ENCODE data around the gene DNAAF3. TPM values are rescaled to one million over a fixed set of nuclear protein-coding genes. Genes with fewer than 3 reads are reported as not detected.

Gene DNAAF3
- polyA plus RNA-seq, 1 of the 3 experiments (the other 2 are of a cell fraction), result 2.4 TPM

DNA sequence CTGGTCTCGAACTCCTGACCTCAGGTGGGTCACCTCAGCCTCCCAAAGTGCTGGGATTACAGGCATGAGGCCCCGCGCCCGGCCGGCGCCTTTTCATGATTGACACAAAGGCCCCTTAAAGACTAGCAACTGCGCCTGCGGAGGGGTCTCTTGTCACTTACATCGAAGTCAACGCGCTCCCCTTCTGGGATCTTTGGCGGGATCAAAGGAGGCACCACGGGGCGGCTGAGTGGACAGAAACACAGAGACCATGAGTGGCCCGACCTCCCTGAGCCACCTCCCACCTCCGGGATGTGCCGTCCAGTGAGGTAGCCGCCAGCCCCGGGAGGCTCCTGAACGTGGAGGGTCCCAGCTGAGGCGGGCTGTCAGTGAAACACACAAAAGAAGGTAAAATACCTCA, 24.7 kb downstream of the DNAAF3 start:
- ChIA-PET CTCF (interaction anchor here (0.6 to 9.7 kb wide), 60 partner anchors 9 to 495 kb away, joined by 3 to 116 read pairs (median 4); partner anchors contain the start of genes BRSK1, DNAAF3, GARIN5B and HSPBP1), POLR2A (interaction anchor here (0.7 to 1.0 kb wide), 2 partner anchors 266 to 353 kb away, joined by 3 to 4 read pairs; partner anchors contain the start of gene UBE2S)
- Histone ChIP-seq H2AFZ (ENCODE audit: low read depth) (0 out of 2 replicates have a peak overlapping the region, but pooled peaks have one; percentile 57), H3K27ac (ENCODE audit: low read depth in 2 of 2, low read length in 1 of 2) (no peak overlapping the region), H4K20me1 (ENCODE audit: insufficient read depth) (no peaks in the 10 kb centered on the region), H3K4me2 (peak overlapping the region; percentile 75), H3K9ac (no peak overlapping the region), H3F3A (replicated peaks; ENCODE audit: insufficient read depth) (no peaks in the 10 kb centered on the region), H3K79me2 (ENCODE audit: insufficient read depth) (no peaks in the 10 kb centered on the region), H3K4me3 (ENCODE audit: low read depth in 2 of 2, low read length in 1 of 2) (0 out of 4 replicates have a peak overlapping the region, but pooled peaks of 1 of the 2 experiments have one; percentile 60), H3K36me3 (replicated peaks in 1 of 2; ENCODE audit: control insufficient read depth in 1 of 2, insufficient read depth in 2 of 2, low read length in 1 of 2) (no peaks in the 10 kb centered on the region), H3K9me2 (no peaks in the 10 kb centered on the region), H3K4me1 (ENCODE audit: control insufficient read depth in 1 of 2, insufficient read depth in 2 of 2, low read depth in 1 of 2, low read length in 1 of 2) (peaks cover 0 to 4% of the 10 kb centered on the region in 2 experiments; a peak in 1 of 4 replicates), H3K27me3 (ENCODE audit: insufficient read depth) (peaks cover 7% of the 10 kb centered on the region; the same call in 1 of the 2 replicates), H3K9me3 (no peaks in the 10 kb centered on the region)
- DNase-seq, result peak; percentile 35
- TF ChIP-seq, protein P1, sequence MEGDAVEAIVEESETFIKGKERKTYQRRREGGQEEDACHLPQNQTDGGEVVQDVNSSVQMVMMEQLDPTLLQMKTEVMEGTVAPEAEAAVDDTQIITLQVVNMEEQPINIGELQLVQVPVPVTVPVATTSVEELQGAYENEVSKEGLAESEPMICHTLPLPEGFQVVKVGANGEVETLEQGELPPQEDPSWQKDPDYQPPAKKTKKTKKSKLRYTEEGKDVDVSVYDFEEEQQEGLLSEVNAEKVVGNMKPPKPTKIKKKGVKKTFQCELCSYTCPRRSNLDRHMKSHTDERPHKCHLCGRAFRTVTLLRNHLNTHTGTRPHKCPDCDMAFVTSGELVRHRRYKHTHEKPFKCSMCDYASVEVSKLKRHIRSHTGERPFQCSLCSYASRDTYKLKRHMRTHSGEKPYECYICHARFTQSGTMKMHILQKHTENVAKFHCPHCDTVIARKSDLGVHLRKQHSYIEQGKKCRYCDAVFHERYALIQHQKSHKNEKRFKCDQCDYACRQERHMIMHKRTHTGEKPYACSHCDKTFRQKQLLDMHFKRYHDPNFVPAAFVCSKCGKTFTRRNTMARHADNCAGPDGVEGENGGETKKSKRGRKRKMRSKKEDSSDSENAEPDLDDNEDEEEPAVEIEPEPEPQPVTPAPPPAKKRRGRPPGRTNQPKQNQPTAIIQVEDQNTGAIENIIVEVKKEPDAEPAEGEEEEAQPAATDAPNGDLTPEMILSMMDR (IDR thresholded peaks at IDR 0.05), result no peak
- 31% methylated on average over 15 of the region's 21 CpGs for WGBS (ENCODE audit: low lambda C conversion rate)

DNA sequence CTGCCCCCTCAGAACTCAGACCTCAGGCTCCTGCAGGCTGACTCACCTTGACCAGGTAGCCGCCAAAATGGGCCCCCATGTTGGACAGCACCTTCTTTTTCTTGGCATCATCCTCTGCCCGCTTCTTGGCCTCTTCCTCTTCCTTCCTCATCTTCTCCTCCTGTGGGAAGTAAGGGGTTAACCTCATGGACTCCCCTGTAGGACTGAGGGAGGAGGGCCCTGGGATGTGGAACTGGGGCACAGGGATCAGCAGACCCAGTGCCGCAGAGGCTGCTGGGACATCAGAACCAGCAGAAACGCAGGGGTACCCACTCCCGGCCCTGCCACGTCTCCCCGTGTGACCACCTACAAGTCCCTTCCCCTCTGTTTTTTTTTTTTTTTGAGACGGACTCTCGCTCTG, 28.5 kb downstream of the DNAAF3 start:
- CTCF ChIA-PET, result no interaction called here
- no peaks in the 10 kb centered on the region for H4K20me1 ChIP-seq (ENCODE audit: insufficient read depth)
- H3K4me2 ChIP-seq, result no peak overlapping the region
- POLR2A ChIA-PET, result no interaction called here
- no peak overlapping the region for H2AFZ ChIP-seq (ENCODE audit: low read depth)
- no peak overlapping the region for H3K9ac ChIP-seq
- no peaks in the 10 kb centered on the region for H3K36me3 ChIP-seq (replicated peaks in 1 of 2; ENCODE audit: control insufficient read depth in 1 of 2, insufficient read depth in 2 of 2, low read length in 1 of 2)
- H3K9me2 ChIP-seq, result no peaks in the 10 kb centered on the region
- DNase-seq, result no peak
- H3K9me3 ChIP-seq, result no peaks in the 10 kb centered on the region
- H3F3A ChIP-seq (replicated peaks; ENCODE audit: insufficient read depth), result peaks cover 4% of the 10 kb centered on the region
- peaks cover 0 to 4% of the 10 kb centered on the region in 2 experiments; a peak in 1 of 4 replicates for H3K4me1 ChIP-seq (ENCODE audit: control insufficient read depth in 1 of 2, insufficient read depth in 2 of 2, low read depth in 1 of 2, low read length in 1 of 2)
- no peak overlapping the region for H3K27ac ChIP-seq (ENCODE audit: low read depth in 2 of 2, low read length in 1 of 2)
- H3K27me3 ChIP-seq (ENCODE audit: insufficient read depth), result peaks cover 9% of the 10 kb centered on the region; the same call in 1 of the 2 replicates
- WGBS (ENCODE audit: low lambda C conversion rate), result 72% methylated on average over 9 of the region's 9 CpGs
- H3K4me3 ChIP-seq (ENCODE audit: low read depth in 2 of 2, low read length in 1 of 2), result no peak overlapping the region
- H3K79me2 ChIP-seq (ENCODE audit: insufficient read depth), result no peaks in the 10 kb centered on the region
- TF ChIP-seq EZH2phosphoT487 (IDR thresholded peaks at IDR 0.05; ENCODE audit: borderline replicate concordance, low read depth) (no peak), MEF2A (IDR thresholded peaks at IDR 0.05; ENCODE audit: borderline replicate concordance, low read depth) (no peak), TCF12 (IDR thresholded peaks at IDR 0.05) (no peak), GATA2 (CRISPR knock-in tag; IDR thresholded peaks at IDR 0.05) (no peak), GABPA (IDR thresholded peaks at IDR 0.05; ENCODE audit: low read depth) (no peak), RCOR1 (IDR thresholded peaks at IDR 0.05; ENCODE audit: low read length) (no peak), RXRA (IDR thresholded peaks at IDR 0.05; ENCODE audit: borderline replicate concordance, low read depth) (no peak), FOXJ3 (CRISPR knock-in tag; IDR thresholded peaks at IDR 0.05) (no peak), POLR2AphosphoS5 (IDR thresholded peaks at IDR 0.05; ENCODE audit: low read depth, low read length) (no peak), TEAD4 (IDR thresholded peaks at IDR 0.05; ENCODE audit: borderline replicate concordance, insufficient read depth) (no peak), NRF1 (IDR thresholded peaks at IDR 0.05; ENCODE audit: low read depth, low read length) (no peak), TAF1 (IDR thresholded peaks at IDR 0.05; ENCODE audit: borderline replicate concordance, low read depth, low read length) (no peak), RAD21 (IDR thresholded peaks at IDR 0.05; ENCODE audit: low read length) (no peak)
- TF ChIP-seq, protein P1 (IDR thresholded peaks at IDR 0.05), result no peak
- TF ChIP-seq, protein P2, sequence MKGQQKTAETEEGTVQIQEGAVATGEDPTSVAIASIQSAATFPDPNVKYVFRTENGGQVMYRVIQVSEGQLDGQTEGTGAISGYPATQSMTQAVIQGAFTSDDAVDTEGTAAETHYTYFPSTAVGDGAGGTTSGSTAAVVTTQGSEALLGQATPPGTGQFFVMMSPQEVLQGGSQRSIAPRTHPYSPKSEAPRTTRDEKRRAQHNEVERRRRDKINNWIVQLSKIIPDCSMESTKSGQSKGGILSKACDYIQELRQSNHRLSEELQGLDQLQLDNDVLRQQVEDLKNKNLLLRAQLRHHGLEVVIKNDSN (IDR thresholded peaks at IDR 0.05; ENCODE audit: borderline replicate concordance, low read depth), result no peak
- TF ChIP-seq, protein P3, sequence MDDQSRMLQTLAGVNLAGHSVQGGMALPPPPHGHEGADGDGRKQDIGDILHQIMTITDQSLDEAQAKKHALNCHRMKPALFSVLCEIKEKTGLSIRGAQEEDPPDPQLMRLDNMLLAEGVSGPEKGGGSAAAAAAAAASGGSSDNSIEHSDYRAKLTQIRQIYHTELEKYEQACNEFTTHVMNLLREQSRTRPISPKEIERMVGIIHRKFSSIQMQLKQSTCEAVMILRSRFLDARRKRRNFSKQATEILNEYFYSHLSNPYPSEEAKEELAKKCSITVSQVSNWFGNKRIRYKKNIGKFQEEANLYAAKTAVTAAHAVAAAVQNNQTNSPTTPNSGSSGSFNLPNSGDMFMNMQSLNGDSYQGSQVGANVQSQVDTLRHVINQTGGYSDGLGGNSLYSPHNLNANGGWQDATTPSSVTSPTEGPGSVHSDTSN (IDR thresholded peaks at IDR 0.05), result no peak
- TF ChIP-seq, protein P4, sequence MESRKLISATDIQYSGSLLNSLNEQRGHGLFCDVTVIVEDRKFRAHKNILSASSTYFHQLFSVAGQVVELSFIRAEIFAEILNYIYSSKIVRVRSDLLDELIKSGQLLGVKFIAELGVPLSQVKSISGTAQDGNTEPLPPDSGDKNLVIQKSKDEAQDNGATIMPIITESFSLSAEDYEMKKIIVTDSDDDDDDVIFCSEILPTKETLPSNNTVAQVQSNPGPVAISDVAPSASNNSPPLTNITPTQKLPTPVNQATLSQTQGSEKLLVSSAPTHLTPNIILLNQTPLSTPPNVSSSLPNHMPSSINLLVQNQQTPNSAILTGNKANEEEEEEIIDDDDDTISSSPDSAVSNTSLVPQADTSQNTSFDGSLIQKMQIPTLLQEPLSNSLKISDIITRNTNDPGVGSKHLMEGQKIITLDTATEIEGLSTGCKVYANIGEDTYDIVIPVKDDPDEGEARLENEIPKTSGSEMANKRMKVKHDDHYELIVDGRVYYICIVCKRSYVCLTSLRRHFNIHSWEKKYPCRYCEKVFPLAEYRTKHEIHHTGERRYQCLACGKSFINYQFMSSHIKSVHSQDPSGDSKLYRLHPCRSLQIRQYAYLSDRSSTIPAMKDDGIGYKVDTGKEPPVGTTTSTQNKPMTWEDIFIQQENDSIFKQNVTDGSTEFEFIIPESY (IDR thresholded peaks at IDR 0.05; ENCODE audit: borderline replicate concordance, low read depth), result no peak
- TF ChIP-seq, protein P5, sequence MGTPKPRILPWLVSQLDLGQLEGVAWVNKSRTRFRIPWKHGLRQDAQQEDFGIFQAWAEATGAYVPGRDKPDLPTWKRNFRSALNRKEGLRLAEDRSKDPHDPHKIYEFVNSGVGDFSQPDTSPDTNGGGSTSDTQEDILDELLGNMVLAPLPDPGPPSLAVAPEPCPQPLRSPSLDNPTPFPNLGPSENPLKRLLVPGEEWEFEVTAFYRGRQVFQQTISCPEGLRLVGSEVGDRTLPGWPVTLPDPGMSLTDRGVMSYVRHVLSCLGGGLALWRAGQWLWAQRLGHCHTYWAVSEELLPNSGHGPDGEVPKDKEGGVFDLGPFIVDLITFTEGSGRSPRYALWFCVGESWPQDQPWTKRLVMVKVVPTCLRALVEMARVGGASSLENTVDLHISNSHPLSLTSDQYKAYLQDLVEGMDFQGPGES (IDR thresholded peaks at IDR 0.05; ENCODE audit: low read depth, low read length), result no peak
